GM21528 (cell line): Measurements from ENCODE around the gene E2F3.
"Not testable (repeated sequence)": the region's sequence is repeated elsewhere in the genome, so short reads cannot be mapped to it uniquely, and the experiment has no call there.

Experiments used
- ATAC-seq: cut with Tn5 transposase; IDR thresholded peaks from one replicate; pipeline ENCODE4 v1.9.1; 2021; ENCODE audit warnings: mild to moderate bottlenecking, moderate library complexity; ENCODE audit not compliant: unreplicated experiment, low FRiP score

Gene E2F3

GRCh38 chr6:20459682-20460081, 58.0 kb downstream of the E2F3 start:
- no peak for ATAC-seq

DNA sequence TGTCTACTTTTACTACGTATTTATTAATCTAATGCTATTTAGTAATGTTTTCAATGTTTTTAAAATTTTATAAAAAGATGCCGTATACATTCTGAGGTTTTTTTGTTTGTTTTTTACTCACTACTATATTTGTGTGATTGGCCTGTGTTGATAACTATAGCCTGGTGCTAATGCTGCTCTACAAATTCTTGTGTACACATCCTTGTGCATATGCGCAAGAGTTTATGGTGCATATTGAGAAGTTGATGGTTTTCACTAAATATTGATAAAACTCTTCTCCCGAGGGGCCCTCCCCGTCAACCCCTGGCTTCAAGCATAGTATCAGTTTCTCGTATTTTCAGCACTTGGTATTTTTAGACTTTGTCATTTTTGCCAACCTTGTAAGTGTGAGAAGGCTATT, 59.9 kb downstream of the E2F3 start:
- ATAC-seq = no peak

DNA sequence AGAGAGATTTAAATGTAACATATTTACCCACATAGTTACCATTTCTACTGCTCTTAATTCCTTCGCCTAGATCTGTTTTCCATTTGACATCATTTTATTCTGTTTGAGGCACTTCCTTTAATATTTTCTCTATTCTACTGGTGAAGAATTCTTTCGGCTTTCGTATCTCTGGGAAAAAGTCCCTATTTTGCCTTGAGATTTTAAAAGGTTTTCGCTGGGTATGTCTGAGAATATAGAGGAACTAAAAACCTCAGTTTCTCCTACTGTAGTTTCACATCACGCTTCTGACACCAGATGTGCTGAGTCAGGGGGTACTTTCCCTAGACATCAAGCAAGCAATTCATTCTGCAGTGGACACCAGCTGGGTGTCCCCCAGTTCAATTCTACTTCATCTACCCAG, 61.7 kb downstream of the E2F3 start:
- peak; percentile 69 for ATAC-seq

- ATAC-seq = no peak
Measured at GRCh38 chr6:20464041-20464440, 62.4 kb downstream of the E2F3 start.

GRCh38 chr6:20464847-20465246, 63.2 kb downstream of the E2F3 start:
- ATAC-seq = no peak

GRCh38 chr6:20465616-20466015, 63.9 kb downstream of the E2F3 start:
- ATAC-seq = not testable (repeated sequence)

GRCh38 chr6:20467437-20467836, 65.8 kb downstream of the E2F3 start:
- ATAC-seq = peak; percentile 51

DNA sequence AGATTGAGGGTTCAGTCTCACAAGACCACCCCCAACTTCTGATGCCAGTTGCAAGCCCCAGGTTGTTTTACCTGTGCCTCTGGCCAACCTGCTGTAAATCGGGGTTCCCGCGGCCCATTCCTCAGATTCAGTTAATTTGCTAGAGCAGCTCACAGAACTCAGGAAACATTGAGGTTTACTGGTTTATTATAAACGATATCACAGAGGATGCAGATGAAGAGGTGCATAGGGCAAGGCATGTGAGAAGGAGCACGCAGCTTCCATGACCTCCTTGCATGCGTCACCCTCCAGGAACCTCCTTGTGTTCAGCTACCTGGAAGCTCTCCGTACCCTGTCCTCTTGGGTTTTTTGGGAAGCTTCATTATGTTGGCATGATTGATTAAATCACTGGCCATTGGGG, 66.5 kb downstream of the E2F3 start:
- no peak for ATAC-seq

GRCh38 chr6:20472748-20473147, 71.1 kb downstream of the E2F3 start:
- ATAC-seq = no peak

GRCh38 chr6:20473518-20473917, 71.8 kb downstream of the E2F3 start:
- ATAC-seq = no peak

DNA sequence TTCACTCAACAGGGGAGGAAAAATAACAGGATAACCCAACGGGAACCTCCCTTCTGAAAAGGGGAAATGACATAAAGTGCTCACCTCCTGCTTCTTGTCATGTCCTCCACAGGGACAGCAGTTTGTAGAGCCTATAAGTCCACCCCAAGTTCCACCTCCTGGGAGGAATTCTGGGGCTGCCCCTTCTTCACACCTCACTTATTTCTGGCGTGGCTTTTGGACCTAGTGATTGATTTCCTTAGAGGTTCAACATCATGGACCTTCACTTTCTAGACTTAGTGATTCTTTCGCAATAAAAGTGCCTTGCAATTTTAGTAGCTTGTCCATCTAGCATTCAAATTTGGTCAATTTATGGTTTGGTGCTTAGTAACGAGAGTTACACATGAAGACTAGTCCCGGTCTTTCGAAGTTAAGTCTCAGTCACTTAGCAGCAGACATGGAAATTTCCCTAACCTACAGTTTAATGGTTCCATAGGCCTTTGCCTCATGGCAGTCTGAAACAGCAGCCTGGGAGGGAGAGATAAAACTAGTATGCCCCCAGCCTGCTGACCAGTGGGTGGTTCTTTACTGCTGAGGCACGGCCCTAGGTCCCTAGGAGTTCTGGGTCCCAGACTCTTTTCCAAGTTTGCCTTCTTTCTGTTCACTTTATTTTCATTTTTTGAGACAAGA, 73.3 kb downstream of the E2F3 start:
- no peak for ATAC-seq

- no peak for ATAC-seq
Measured at GRCh38 chr6:20476501-20477043, 74.9 kb downstream of the E2F3 start.

DNA sequence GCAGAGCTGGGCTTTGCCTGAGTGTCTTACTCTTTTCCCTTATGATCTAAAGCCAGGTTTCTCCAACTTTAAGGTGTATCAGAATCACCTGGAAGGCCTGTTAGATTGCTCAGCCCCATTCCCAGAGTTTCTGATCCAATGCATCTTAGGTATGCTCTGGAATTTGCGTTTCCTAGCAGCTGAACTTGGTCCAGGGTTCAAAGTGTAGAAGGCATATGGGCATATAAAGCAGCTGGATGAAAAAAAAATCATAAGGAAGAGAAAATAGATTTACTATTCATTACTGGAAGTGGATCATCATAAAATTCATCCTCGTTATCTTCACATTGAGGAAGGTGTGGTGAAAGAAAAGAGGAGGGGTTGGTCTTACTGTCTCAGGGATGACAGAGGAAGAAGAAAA, 75.8 kb downstream of the E2F3 start:
- ATAC-seq = no peak

DNA sequence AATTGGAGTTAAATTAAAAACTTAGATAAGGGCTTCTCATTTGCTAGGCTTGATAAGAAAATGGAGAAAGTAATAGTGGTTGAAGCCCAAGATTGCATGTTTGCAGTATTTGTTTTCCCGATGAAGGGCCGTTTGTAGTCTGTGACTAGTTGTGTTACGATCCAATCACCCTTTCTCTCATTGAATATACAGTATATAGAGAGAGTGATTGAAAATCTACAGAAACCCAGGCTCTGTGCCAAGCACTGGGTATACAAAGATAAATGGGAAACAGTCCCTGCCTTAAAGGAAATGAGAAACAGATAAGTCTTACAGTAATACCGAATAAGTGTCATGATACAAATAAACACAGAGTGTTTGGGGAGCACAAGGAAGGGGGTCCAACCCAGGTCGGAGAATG, 77.4 kb downstream of the E2F3 start:
- ATAC-seq = no peak

- ATAC-seq = no peak
Measured at GRCh38 chr6:20479526-20479925, 77.8 kb downstream of the E2F3 start.

DNA sequence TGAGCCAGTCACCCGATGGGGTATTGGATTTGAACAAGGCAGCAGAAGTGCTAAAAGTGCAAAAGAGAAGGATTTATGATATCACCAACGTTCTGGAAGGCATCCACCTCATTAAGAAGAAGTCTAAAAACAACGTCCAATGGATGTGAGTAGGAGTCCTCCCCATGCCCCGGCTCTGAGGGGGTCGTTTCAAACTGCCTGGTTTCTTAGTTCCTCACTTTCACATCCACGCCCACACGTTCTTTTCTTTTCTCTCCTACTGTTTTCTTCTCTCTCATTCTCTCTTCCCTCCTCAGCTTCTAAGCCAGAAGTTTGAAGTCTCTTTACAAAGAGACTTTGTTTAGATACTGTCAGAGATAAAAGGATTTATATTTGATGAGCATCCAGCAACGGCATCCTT, 79.6 kb downstream of the E2F3 start:
- no peak for ATAC-seq

- no peak for ATAC-seq
Measured at GRCh38 chr6:20483887-20484497, 82.3 kb downstream of the E2F3 start.

DNA sequence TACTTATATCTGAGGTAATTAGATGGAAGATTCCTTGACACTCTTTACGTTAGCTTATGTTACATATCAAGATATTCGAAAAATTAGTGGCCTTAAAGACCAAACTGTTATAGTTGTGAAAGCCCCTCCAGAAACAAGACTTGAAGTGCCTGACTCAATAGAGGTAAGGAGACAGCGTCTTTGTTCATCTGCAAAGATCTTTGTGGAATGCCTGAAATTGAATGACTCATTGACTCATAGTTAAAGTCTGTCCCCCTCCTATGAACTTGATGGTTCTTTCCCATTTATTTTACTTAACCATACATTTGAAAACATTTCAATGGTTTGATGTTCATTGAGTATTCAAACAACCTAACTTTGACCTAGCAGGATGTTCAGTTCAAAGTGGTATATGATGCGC, 85.0 kb downstream of the E2F3 start:
- no peak for ATAC-seq

DNA sequence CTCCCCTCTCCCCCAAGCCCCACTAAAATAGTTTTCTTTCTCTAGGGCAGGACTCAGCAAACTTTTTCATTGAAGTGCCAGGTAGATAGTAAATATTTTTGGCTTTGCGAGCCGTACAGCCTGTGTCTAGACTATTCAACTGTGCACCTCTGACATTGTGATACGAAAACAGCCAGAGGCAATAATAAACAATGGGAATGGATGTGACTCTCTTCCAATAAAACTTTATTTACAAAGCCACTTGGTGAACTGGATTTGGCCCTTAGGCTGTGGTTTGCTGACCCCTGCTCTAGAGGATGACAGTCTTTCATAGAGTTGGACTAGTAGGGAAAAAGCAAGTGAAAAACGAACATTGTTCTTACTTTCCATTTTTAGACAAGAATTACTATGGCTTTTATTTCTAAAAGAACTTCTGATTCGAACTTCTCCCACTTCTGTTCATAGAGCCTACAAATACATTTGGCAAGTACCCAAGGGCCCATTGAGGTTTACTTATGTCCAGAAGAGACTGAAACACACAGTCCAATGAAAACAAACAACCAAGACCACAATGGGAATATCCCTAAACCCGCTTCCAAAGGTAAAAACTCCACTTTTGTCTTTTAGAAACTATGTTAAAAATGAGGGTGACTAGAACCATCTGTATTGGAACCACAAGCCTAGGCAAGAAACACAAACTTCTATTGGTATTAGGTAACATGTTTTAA, 86.1 kb downstream of the E2F3 start:
- no peak for ATAC-seq

- ATAC-seq = no peak
Measured at GRCh38 chr6:20490591-20490990, 88.9 kb downstream of the E2F3 start.

- ATAC-seq = no peak
Measured at GRCh38 chr6:20492099-20492498, 90.4 kb downstream of the E2F3 start.
